ENCODE data around the gene NDUFA7. TPM values are rescaled to one million over a fixed set of nuclear protein-coding genes. Genes with fewer than 3 reads are reported as not detected.

The NDUFA7 gene
- total RNA-seq, 1 experiment from 2014 or later: 73.0 TPM

GRCh38 chr19:8331263-8331845, 10.2 kb upstream of the NDUFA7 start:
- no peak overlapping the region for H3K14ac ChIP-seq (ENCODE audit: insufficient read depth, low read length)
- no peak for DNase-seq
- peaks cover 18% of the 10 kb centered on the region; the same call in 1 of the 2 replicates for H3K27me3 ChIP-seq (ENCODE audit: insufficient read depth, low read length)
- H4K5ac ChIP-seq (ENCODE audit: insufficient read length, low read depth, low read length): no peak overlapping the region
- Mint-ChIP-seq H3K27ac (no peak overlapping the region), H3K27me3 (ENCODE audit: low read depth) (peaks cover 42% of the 10 kb centered on the region), H3K4me3 (no peak overlapping the region), H3K9me3 (peaks cover 0 to 3% of the 10 kb centered on the region in 2 experiments; a peak in 3 of 5 replicates), H3K36me3 (ENCODE audit: insufficient read depth in 1 of 3, low read depth in 3 of 3) (peaks cover 0 to 2% (median 0%) of the 10 kb centered on the region in 3 experiments; a peak in 1 of 7 replicates), H3K4me1 (peaks cover 5 to 7% of the 10 kb centered on the region in 2 experiments; a peak in 3 of 4 replicates)
- no peak overlapping the region for H3K56ac ChIP-seq (ENCODE audit: insufficient read length, low read depth, low read length)
- no peak overlapping the region for H3K9ac ChIP-seq (ENCODE audit: extremely low read depth, insufficient read length, low read length)
- H2BK20ac ChIP-seq (ENCODE audit: low read depth, low read length, poor library complexity, severe bottlenecking): no peak overlapping the region
- H2BK15ac ChIP-seq (ENCODE audit: low read depth, low read length): no peak overlapping the region
- TF ChIP-seq, protein P1, sequence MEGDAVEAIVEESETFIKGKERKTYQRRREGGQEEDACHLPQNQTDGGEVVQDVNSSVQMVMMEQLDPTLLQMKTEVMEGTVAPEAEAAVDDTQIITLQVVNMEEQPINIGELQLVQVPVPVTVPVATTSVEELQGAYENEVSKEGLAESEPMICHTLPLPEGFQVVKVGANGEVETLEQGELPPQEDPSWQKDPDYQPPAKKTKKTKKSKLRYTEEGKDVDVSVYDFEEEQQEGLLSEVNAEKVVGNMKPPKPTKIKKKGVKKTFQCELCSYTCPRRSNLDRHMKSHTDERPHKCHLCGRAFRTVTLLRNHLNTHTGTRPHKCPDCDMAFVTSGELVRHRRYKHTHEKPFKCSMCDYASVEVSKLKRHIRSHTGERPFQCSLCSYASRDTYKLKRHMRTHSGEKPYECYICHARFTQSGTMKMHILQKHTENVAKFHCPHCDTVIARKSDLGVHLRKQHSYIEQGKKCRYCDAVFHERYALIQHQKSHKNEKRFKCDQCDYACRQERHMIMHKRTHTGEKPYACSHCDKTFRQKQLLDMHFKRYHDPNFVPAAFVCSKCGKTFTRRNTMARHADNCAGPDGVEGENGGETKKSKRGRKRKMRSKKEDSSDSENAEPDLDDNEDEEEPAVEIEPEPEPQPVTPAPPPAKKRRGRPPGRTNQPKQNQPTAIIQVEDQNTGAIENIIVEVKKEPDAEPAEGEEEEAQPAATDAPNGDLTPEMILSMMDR (conservative IDR thresholded peaks at IDR 0.05): no peak
- H2AFZ ChIP-seq (ENCODE audit: low read length): no peak overlapping the region
- H4K91ac ChIP-seq (ENCODE audit: insufficient read length, low read depth, low read length): no peak overlapping the region
- H2AK5ac ChIP-seq (ENCODE audit: insufficient read length, low read length): no peak overlapping the region
- no CpG with 5 or more reads among the region's 8 CpGs for WGBS (ENCODE audit: extremely low coverage, insufficient read length, low lambda C conversion rate)
- no peak overlapping the region for H3K27ac ChIP-seq (ENCODE audit: insufficient read length, low read depth, low read length)
- H3K79me2 ChIP-seq (ENCODE audit: insufficient read depth, low read length): no peaks in the 10 kb centered on the region
- no peaks in the 10 kb centered on the region for H4K20me1 ChIP-seq (ENCODE audit: control insufficient read depth, insufficient read depth, insufficient read length)
- no peak overlapping the region for H3K23ac ChIP-seq (ENCODE audit: insufficient read length, low read depth, low read length)
- no peaks in the 10 kb centered on the region for H3K4me1 ChIP-seq (ENCODE audit: insufficient read depth, low read length)
- no peak overlapping the region for H3K4me2 ChIP-seq (ENCODE audit: insufficient read depth, insufficient read length, low read length)
- no peak overlapping the region for H2BK120ac ChIP-seq (ENCODE audit: low read depth, low read length, poor library complexity, severe bottlenecking)
- H2BK12ac ChIP-seq (ENCODE audit: insufficient read length, low read depth, low read length): no peak overlapping the region
- peaks cover 12% of the 10 kb centered on the region for H3K23me2 ChIP-seq (ENCODE audit: insufficient read length, low read depth, low read length, poor library complexity, severe bottlenecking)
- no peak overlapping the region for H3T11ph ChIP-seq (ENCODE audit: low read length)
- no peak overlapping the region for H3K18ac ChIP-seq (ENCODE audit: insufficient read length, low read depth, low read length)
- H2BK5ac ChIP-seq (ENCODE audit: insufficient read length, low read length): no peak overlapping the region
- no peaks in the 10 kb centered on the region for H3K79me1 ChIP-seq (ENCODE audit: insufficient read depth, low read depth, low read length, poor library complexity, severe bottlenecking)
- H4K8ac ChIP-seq (replicated peaks; ENCODE audit: insufficient read length, low read depth, low read length): no peak overlapping the region
- H3K4ac ChIP-seq (ENCODE audit: low read depth, low read length): no peak overlapping the region
- no peaks in the 10 kb centered on the region for H3K9me3 ChIP-seq (ENCODE audit: control insufficient read depth, low read depth, low read length)
